Left kidney (tissue), 2 donors: ENCODE data around the gene TMEM235. TPM values are rescaled to one million over a fixed set of nuclear protein-coding genes. Genes with fewer than 3 reads are reported as not detected.
"Not testable (repeated sequence)": the region's sequence is repeated elsewhere in the genome, so short reads cannot be mapped to it uniquely, and the experiment has no call there.

Experiments used
- DNase-seq: peaks from one replicate; pipeline ENCODE4 v3.0.0-alpha.2; 2013
- polyA plus RNA-seq: library from polyadenylated mRNA; unstranded; fragments of 120-200 nt; gene quantifications from one replicate; pipeline ENCODE4 v1.2.1, GENCODE V29; 2013; ENCODE audit not compliant: insufficient read length

TMEM235 gene
- polyA plus RNA-seq, 1 donor: not detected

DNA sequence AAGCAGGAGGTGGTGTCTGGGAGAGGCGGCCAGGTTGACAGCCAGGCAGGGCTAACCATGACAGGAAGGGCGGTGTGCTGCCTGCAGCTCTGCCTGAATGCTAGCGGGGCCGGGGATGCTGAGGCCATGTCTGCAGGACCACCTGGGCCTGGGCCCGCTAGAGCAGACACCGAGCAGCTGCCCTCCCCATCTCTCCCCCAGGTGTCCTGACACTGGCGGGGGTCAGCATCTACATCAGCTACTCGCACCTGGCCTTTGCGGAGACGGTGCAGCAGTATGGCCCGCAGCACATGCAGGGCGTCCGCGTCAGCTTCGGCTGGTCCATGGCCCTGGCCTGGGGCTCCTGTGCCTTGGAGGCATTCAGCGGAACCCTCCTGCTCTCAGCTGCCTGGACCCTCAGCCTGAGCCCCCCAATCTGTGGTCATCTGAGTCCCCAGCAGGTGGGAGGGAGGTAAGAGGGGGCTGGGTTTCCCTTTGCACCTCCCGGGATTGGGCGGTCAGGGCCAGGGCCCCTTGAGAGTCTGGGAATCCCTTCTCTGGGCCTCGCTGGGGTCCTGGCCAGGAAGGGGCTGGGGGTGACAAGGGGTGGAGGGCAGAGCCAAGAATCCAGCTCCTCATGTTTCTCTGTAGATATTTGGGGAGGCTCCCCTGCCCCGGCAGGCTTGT is 7.5 kb downstream of the TMEM235 start:
- DNase-seq: no peak

DNA sequence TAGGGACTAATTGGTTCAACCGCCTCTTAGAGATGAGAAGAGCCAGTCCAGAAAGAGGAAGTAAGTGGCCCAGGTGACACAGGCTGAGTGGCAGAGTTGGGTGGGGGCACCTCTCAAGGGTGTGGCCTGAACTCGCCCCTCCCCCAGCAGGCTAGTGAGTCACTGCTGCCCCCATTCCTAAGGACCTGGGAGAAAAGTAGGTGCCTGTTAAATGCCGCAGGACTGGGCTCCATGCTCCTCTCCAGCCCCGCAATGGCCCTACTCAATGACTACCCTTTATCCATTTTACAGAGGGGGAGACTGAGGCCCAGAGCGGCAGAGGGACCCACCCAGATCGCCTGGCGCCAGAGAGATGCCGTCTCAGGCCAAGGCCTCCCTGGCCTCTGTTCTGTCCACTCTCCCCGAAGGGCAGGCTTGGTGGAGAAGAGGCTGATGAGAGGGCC is 8.1 kb downstream of the TMEM235 start:
- DNase-seq: no peak

DNA sequence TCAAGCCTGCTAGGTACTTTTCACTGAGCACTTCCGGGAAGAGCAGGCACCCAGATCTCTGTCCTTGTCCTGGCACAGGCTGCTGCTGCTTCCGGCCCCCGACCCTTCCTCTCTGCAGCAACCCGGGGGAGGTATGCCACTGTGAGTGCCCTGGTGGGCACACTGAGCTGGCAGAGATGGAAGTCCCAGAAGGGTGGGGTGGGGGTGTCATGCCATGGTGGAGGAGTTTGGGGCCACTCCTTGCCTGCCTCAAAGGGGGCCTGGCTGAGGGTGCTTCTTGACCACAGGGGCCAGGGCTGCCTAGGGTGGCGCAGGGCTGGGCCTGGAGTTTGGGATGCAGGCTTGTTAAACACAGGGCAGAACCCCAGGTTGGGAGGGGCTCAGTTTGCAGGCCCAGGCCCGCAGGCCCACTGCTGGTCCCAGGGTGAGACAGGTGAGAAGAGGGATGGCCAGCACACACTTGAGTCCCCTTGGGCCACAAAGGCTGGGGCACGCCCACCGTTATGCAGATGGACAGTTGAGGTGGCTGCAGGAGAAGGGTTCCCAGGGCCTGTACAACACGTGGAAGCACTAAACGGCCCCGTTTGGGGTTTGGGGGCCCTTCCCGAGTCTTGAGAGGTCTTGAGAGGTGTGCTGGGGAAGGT is 8.7 kb downstream of the TMEM235 start:
- DNase-seq: no peak

DNA sequence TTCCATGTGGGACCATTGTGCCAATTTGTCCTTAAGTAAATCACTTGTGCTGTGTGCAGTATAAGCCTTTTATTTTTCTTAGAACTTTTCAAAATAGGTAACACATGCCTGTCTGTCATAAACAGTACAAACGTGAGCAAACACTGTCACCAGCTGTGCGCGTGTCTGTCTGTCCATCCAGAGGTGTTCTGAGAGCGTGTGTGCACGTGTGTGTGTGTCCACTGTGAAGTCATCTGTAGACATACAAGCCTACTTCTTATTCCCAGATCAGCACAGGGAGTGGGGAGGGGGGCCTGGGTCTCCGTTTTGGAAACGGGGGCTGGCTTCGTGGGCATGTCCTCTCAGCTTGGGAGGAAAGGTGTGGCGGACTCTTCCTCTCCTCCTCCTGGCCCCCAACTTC is 9.4 kb downstream of the TMEM235 start:
- DNase-seq: no peak

DNA sequence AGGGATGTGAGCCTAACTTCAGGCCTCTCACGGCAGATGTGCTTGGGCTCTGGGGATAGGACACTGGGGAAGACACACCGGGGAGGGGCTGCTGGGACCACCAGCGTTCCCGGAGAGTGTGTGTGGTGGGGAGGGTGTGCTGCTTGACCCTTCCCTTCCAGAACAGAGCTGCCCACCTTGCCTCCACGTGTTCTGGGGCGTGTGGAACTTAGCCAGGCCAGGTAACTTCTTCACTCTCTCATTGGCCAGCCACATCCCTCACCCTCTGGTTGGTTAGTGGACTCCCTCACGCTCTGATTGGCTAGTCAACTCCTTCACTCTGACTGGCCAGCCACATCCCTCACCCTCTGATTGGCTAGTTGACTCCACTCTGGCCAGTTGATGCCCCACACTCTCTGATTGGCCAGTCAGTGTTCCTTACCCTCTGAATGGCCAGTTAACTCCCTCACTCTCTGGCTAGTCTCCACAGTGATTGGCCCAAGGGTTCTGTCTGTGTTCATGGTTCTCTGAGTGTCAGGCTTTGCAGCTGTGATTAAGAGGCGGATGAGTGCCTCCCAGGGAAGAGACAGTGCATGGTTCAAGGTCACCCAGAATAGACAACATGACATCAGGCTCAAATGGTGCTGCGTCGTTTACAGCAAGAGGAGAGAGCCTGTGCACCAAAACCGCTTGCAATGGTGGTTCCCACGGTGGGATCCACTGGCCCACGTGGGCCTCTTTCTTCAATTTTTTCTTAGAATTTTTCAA is 10.0 kb downstream of the TMEM235 start:
- no peak for DNase-seq

GRCh38 chr17:78242024-78242742 is 10.8 kb downstream of the TMEM235 start:
- no peak for DNase-seq

- DNase-seq: no peak
Measured at GRCh38 chr17:78247304-78247703, 15.9 kb downstream of the TMEM235 start.

- DNase-seq: no peak
Measured at GRCh38 chr17:78248051-78248914, 16.9 kb downstream of the TMEM235 start.

- DNase-seq: no peak
Measured at GRCh38 chr17:78249074-78249817, 17.8 kb downstream of the TMEM235 start.

DNA sequence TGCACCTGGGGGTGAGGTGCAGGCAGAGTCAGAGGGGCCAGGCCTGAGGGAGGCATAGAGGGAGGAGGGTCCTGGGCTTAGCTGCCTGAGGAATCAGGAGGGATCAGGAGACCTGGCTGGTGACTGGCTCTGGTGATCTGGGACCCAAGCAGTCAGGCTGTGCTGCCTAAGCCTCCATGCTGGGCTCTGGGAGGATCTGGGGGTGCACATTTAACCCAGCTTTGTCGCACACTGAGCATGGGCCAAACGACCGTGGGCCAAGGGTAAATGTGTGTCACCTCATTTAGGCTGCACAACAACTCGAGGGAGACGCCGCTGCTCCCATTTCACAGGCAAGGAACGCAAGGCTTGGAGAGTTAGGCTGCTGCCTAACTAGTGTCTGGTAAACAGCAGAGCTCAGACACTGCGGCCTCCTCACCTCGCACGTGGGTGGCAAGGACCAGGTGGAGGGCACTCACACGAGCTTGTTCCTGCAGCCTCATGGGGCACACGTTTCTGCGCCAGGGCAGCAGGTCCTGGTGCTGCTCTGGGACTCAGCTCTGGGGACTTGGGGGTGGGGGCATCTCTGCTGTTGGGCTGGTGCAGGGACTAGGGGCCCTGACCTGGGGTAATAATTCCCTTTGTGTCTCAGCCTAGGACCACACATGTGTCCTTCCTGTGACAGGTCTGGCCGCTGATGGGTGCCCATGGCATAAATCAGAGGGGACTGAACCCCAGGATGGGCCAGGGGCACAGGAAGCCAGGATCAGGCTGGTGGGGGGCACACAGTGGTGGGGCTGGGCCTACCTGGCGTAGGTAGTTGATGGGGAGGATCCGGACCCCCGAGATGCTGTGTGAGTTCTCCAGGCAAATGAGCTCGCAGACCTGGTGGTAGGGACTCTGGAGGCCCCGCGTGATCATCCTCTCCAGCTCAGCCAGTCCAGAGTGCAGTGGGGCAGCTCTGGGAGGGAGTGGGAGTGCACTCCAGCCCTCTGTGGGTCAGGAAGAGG is 18.7 kb downstream of the TMEM235 start:
- DNase-seq: no peak

DNA sequence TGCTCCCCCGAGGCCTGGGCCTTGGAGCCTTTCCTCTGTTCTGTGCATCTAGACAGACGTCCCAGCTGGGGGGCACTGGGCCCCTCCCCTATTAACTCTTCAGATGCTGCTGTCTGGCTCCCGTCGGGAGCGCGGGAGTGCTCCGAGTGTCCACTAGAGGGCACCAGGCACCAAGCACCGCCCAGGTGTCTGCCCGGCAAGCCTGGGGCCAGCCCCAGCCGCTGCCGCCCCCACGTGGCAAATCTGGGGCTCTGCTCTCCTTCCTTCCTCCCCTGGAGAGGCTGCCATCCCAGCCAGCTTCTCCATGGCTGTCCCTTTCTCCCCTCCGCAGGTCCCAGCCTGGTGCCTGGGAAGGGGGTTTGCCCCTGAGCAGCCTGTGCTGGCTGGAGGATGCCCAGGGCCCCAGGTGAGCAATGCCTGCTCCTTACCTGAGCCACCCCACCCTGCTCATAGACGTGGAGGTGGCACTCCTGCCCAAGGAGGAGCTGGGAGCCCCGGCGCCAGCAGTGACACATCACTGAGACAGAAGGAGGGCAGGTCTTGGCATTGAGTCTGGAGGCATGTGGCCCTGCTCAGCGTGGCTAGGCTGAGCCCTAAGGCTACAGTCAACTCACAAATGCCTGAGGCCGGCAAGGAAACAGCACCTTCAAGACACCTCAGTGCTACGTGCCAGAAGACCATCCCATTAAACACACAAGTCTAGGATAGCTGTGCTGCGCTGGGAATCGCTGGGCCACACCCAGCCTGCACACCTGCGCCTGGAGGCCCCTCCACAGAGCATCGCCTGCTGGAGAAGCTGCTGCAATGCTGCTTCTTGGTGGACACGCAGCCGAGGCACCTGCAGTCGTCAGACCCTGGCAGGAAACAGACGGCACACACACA is 19.7 kb downstream of the TMEM235 start:
- DNase-seq: peak; percentile 72

GRCh38 chr17:78251773-78252103 is 20.3 kb downstream of the TMEM235 start:
- DNase-seq: no peak

DNA sequence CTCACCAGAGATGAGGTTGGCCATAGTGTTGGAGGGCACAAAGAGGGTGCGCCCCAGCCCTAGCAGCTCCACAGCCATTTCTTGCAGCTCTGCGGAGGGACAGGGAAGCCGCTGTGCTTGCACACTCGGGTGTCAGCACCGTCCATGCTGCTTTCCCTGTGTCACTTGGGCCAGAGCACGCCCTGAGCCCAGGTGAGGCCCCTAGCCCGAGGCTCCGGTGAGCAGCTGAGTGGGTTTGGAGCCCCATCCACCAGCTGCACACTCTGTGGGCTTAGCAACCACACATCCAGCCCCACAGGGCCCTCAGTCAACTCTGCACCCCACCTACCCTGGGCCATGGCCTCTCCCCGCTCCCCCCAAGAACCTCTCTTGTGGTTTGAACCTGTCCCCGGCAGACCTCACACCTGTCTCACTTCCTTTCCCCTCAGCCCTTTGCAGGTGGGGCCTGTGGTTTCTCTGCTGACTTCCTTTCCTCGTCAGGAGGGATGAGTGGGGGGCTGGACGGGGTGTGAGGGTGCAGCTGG is 20.7 kb downstream of the TMEM235 start:
- DNase-seq: no peak

DNA sequence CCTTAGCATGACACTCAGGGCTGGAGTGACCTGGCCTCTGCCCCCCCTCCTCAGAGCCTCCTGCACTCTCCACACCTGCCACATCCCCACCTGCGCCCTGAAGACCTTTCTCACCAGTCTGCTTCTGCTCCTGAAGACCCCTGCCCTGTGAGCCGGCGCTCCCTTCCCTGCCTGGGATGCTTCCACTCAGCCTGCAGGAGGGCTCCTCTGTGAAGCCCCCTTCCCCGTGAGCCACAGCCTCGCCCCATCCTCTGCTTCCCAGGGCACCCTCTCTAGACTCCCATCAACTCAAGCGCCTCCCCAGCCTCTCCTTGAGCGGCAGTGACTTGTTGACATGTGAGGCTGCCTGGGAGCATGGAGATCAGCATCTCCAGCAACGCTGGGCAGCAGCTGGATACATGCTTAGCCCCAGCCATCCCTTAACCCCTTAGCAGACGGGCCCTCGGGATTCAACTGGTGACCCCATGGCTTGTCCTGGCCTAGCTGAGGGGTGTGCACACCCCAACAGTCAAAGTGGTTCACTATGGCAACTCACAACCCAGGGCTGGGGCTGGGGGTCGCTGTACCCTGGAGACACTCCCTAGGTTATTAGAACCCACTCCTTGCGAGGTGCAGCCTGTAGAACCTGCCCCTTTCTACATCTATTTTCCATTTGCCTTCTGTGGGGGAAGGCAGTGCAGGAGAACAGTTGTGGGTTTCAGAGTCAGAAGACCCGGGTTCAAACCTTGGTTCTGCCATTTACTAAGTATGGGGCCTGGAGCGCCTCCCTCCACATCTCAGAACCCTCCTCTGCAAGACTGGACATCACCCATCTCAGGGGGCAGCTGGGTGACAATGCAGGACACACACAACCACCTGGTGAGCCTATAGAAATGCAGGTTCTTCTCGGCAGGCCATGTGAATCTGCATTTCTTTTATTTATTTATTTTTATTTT is 21.5 kb downstream of the TMEM235 start:
- no peak for DNase-seq

GRCh38 chr17:78253636-78253945 is 22.2 kb downstream of the TMEM235 start:
- not testable (repeated sequence) for DNase-seq

GRCh38 chr17:78253946-78254672 is 22.7 kb downstream of the TMEM235 start:
- DNase-seq: peak; percentile 89
